Jurkat, Clone E6-1 (cell line): Measurements from ENCODE around the gene GIMAP2.

ENCODE experiments used
- DNase-seq: peaks from one replicate; pipeline ENCODE4 v3.0.0-alpha.2; 2011; ENCODE audit warnings: low read depth, low spot score
- H3K4me3 ChIP-seq: 2 replicates; pipeline ENCODE4 v1.5.1; 2011; ENCODE audit warnings: mild to moderate bottlenecking, low read length, control low read depth, moderate library complexity

The GIMAP2 gene

GRCh38 chr7:150723467-150723866, 38.0 kb downstream of the GIMAP2 start:
- no peak overlapping the region for H3K4me3 ChIP-seq
- DNase-seq, result no peak

DNA sequence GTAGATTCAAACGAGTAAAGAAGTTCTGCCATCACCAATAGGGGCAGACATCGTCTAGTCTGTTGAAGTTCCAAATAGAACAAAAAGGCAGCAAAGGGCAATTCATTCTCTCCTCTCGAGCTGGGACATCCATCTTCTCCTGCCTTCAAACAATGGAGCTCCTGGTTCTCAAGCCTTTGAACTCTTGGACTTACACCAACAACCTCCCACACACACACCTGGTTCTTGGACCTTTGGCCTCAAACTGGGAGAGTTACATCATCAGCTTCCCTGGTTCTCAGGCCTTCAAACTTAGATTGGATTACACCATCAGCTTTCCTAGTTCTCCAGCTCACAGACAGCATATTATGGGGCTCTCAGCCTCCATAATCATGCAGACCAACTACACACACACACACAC, 41.9 kb downstream of the GIMAP2 start:
- no peak for DNase-seq
- no peak overlapping the region for H3K4me3 ChIP-seq

DNA sequence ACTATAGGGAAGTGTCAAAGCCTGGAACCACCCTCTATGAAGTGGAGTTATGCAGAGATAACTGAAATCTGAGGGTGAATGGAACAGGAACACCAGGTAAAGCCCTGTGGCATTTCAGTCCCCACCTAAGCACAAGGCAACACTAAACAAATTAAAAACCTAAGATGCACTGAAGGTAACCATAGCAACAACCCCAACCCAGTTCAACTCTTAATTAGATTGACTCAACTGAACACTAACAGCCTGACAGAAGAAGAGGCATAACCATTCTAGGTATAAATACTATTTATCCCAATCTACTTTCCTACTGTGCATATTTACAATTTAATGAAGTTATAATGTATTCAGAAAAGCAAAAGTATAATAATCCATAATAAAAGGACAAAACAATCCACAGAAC, 42.5 kb downstream of the GIMAP2 start:
- no peak for DNase-seq

DNA sequence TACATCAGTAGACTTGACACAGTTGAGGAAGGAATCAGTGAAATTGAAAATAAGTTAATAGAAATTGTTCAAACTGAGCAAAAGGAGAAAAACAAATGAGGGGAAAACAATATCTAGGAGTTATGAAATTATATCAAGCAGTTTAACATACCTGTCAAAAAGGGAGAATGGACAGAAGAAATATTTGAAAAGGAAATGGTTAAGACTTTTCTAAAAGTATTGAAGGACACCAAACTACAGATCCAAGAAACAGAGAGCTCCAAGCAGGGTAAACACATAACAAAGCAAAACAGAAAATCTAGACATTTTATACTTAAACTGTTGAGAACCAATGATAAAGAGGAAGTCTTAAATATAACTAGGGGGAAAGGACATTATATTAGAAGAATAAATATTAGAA, 43.1 kb downstream of the GIMAP2 start:
- DNase-seq, result no peak
- H3K4me3 ChIP-seq, result no peak overlapping the region

More for the DNA sequence above, 42.5 kb downstream of the GIMAP2 start:
- no peak overlapping the region for H3K4me3 ChIP-seq

DNA sequence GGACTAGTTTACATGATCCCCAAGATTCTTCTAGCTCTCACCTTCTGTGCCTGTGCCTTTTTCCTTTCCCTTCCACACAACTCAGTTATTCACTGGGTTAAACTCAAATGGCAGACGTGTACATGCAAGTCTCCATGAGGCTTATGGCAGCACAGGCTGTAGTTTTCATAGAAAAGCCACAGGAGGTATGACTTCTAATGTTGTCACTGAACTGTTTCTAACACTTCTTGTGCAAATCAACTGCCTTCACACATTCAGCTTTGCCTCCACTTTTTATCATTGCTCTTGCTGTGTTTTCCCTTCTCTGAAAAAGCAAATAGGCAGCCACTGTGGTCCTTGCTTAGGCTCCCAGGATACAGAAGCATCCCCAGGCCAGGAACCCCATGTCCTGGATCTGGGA, 46.4 kb downstream of the GIMAP2 start:
- no peak overlapping the region for H3K4me3 ChIP-seq
- DNase-seq, result no peak

- DNase-seq, result no peak
- H3K4me3 ChIP-seq, result no peak overlapping the region
These were observed 47.4 kb downstream of the GIMAP2 start for GRCh38 chr7:150732786-150733481.

DNA sequence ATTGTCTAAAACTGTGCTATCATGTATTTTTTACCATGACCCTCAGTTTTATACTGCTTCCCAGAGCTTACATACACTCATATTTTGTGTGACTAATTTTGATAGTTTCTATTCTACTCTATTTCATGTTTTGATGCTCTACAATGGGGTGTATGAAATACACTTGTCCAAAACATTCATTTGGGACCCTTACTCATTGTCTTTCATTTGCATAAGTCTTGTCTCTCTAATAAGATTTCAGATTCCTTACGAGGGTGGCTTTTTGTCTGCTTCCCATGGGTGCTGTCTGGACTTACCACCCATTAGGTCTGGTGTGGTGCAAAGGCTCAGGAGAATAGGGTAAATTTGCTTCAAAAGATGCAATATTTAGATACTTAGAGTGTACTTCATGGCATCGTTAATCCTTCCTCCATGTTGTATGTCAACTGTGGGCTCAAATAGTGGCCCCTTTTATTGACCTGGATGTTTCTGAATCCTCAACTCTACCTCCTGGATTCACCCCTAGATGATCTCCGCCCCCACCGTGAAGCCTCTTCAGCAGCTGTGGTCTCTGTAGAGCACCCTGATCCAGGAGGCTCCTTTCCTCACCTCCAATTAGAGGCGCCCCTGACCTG, 48.1 kb downstream of the GIMAP2 start:
- H3K4me3 ChIP-seq, result no peak overlapping the region
- no peak for DNase-seq

- no peak overlapping the region for H3K4me3 ChIP-seq
- DNase-seq, result no peak
These were observed 48.7 kb downstream of the GIMAP2 start for GRCh38 chr7:150734254-150734653.

- H3K4me3 ChIP-seq, result no peak overlapping the region
These were observed 50.3 kb downstream of the GIMAP2 start for GRCh38 chr7:150735596-150736358.

DNA sequence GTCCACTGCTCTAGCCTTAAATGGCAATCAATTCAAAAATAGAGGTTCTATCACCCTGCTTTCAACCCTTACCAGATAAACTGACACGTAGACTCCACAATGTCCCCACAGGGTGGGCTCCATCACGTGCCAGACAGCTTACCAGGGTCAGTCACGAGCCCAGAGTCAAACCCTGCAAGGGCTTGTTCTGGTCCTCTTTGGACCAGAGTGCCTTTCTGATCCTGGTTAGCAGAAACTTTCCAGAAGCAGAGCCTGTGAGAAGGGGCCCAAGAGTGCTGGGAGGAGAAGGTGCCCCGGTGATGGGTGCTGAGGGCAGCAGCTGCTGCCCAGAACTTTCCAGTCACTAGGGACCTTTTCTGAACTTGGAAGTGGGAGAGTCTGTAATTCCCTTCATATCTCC, 51.4 kb downstream of the GIMAP2 start:
- DNase-seq, result no peak
- peak overlapping the region; percentile 86 for H3K4me3 ChIP-seq

More at GRCh38 chr7:150735596-150736358, 50.3 kb downstream of the GIMAP2 start:
- DNase-seq, result peak; percentile 89

- peak within 1 kb of the TSS; percentile 86 for H3K4me3 ChIP-seq
- DNase-seq, result no peak
These were observed 52.0 kb downstream of the GIMAP2 start, which contains the start of gene GIMAP5 for GRCh38 chr7:150737265-150738055. GIMAP5 (plus strand) TSS chr7:150737418; CDS start chr7:150740885, 3,467 bp downstream.

DNA sequence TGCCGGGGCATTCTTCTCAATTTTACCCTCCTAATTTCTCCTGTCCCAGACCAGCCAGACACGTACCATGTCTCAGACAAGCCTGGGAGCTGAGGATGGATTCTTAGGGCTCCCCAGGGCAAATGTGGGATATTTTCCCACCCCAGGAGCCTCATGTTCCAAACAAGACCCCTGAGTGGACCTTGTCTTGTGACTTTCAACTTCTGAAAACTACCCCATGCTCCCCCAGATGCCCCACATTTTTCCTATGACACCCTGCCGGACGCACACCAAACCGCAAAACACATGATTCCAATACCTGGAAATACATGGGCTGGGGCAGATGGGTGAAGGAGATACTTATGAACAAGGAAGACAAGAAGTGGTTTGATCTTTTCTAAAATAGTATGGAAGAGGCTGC, 52.6 kb downstream of the GIMAP2 start:
- DNase-seq, result peak; percentile 61
- H3K4me3 ChIP-seq, result peak overlapping the region; percentile 86

DNA sequence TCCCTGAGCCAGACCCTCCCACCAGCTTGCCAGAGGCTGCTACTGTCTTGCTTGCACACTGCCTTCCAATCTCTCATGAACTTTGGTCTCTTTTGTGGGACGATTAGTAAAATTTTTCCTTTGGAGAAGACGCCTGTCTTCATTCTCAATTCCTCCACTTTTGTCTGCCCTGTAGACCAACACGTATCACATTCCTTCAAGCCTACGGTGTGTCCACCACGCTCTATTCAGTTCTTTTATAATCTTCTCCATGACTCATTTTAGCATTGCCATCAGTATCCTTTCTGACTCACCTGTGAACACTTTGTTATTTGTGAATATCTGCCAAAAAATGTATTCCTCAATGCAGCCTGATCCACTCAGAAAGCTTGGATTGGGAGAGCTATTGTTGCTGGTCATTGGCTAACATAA, 53.1 kb downstream of the GIMAP2 start:
- DNase-seq, result no peak
- peak overlapping the region; percentile 86 for H3K4me3 ChIP-seq

DNA sequence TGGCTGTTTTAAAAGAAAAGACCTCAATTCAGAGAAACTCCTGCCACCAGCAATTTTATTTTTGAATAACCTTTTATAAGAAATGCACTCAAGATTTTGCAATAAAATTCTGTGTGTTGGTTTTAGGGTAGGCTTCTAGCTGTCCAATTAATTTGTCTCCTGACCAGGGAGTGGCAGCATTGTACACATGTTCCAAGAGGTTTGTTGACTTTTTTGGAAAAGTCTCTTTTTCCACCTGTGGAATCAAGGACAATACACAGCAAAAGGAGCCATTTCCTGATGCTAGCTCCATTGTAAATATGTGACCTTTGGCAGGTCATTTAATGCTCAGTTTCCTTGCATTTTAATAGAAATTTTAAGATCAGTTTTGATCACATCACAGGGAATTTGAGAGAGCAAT, 53.5 kb downstream of the GIMAP2 start:
- H3K4me3 ChIP-seq, result peak overlapping the region; percentile 86
- DNase-seq, result no peak

DNA sequence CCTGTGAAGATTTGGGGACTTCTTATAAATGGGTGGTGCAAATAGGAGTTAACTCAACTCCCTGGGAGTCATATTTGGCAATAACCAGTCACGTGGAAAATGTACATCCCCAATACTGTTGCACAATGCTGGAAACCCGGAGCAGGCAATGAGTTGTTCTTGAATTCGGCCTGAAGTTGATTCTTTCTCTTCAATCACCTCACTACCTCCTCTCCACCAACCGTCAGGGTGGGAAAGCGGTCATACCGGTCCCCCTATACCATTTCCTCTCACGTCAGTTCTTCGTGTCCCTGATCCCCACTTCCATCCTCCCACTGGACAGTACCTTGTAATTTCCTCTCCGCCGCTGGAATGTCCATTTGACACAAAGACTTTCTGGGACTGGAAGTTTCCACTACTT, 54.5 kb downstream of the GIMAP2 start:
- H3K4me3 ChIP-seq, result no peak overlapping the region
- DNase-seq, result no peak

DNA sequence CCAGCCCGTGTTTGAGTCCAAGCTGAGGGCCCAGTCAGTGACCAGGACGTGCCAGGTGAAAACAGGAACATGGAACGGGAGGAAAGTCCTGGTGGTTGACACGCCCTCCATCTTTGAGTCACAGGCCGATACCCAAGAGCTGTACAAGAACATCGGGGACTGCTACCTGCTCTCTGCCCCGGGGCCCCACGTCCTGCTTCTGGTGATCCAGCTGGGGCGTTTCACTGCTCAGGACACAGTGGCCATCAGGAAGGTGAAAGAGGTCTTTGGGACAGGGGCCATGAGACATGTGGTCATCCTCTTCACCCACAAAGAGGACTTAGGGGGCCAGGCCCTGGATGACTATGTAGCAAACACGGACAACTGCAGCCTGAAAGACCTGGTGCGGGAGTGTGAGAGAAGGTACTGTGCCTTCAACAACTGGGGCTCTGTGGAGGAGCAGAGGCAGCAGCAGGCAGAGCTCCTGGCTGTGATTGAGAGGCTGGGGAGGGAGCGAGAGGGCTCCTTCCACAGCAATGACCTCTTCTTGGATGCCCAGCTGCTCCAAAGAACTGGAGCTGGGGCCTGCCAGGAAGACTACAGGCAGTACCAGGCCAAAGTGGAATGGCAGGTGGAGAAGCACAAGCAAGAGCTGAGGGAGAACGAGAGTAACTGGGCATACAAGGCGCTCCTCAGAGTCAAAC, 56.9 kb downstream of the GIMAP2 start:
- DNase-seq, result no peak
- no peak overlapping the region for H3K4me3 ChIP-seq
